T-helper 2 cell (primary cell): ENCODE measurements around the gene POLRMT.

Experiments used
- DNase-seq, 5 experiments: peaks; one replicate each; pipeline versions ENCODE4 v3.0.0 to v3.0.0-alpha.2; 2012 to 2022

The POLRMT gene

DNA sequence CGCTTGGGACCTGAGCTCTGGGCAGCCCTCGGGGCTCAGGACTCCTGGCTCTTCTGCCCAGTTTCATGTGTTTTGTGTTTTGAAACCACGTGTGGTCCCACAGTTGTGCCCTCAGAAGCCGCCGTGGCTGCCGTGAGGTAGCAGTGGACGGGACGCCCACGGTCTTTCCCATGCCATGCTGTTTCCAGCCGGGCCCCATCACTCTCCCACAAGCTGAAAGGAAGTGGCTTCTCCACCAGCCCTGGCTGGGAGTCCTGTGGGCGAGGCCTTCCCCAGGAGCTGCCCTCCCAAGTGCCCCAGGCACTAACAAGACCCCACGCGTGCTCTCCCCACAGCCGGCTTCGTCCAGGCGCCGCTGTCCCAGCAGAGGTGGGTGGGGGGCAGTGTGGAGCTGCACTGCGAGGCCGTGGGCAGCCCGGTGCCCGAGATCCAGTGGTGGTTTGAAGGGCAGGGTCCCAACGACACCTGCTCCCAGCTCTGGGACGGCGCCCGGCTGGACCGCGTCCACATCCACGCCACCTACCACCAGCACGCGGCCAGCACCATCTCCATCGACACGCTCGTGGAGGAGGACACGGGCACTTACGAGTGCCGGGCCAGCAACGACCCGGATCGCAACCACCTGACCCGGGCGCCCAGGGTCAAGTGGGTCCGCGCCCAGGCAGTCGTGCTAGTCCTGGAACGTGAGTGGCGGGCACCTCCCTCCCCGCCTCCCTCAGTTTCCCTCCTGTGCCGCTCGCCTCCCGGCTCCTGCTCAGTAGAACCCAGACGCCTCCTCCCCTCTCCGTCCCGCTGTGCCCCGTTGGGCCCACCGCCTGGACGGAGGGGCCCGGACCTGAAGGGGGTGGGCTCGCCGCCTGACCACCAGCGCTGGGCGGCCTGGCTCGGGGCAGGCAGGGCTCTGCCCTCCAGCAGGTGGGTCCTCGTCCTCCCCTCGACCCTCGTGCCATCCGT is 55.6 kb downstream of the POLRMT start:
- no peak for DNase-seq

DNA sequence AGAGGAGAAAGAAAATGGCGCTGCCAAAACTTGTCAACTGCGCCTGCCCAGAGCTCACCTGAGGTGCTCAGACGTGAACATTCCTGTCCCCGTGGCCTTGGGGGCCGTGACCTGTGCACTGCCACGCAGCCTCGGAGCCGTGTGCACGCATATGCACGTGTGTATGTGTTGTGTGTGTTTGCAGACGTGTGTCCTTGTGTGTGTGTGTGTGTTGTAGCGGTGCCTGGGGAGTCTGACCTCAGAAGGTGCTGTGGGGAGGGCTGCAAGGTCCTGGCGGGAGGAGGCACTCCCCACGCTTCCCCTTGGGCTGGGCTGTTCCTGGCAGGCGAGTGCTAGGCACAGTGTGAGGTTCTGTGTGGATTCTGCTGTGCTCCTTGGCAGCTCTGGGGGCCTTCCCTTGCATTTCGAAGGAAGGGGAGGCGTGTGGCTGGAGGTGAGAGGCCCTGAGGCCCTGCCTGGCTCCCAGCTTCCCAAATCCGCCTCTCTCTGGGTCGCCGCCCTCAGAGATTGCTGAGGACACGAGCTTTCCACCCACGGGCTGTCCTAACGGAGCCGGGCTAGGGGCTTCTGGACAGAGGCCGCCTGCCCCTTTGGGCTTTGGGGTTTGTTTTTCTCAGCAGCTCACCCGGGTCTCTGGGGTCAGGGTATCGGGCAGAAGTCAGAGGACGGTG is 56.4 kb downstream of the POLRMT start:
- no peak for DNase-seq

DNA sequence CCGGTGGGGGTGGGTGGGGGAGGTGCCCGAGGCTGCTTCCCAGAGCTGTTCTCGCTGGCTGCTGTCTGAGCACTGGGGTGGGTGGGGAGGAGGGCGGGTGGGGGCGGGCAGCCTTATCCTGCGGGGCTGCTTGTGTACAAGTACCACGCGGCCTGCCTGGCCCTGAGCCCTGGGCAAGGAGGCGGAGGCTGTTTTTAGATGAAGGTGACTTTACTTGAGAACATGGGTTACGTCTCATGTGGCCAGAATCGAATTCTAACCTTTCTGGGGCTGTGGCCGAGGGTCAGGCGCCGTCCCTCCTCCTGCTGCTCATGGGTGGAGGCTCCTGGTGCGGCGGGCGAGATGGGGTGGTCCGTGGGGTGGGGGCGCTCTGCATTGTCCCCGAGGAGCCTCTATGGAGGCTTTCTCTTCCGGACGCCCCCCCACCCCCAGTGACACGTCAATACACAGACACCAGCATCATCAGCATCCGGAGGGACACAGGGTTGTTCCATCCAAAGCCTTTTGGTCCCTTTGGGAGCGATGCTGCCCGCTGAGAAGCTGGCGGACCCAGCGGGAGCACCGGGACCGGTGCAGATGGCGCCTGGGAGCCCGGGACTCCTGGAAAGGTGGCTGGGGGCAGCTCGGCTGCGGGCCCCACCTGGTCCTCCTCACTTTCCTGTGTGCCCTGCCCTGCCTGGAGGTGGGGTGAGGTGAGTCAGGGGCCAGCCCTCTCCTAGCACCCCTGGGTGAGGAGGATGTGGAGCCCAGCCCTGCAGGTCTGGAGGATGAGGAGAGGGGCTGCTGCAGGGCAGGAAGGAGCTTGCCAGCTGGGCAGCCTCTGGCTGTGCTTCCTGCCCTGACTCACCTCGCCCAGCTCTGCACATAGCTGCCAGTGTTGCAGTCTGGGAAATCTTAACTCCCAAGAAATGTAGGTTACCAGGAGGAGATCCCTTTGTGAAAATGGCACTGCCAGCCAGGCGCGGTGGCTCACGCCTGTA is 57.5 kb downstream of the POLRMT start:
- DNase-seq: no peak

DNA sequence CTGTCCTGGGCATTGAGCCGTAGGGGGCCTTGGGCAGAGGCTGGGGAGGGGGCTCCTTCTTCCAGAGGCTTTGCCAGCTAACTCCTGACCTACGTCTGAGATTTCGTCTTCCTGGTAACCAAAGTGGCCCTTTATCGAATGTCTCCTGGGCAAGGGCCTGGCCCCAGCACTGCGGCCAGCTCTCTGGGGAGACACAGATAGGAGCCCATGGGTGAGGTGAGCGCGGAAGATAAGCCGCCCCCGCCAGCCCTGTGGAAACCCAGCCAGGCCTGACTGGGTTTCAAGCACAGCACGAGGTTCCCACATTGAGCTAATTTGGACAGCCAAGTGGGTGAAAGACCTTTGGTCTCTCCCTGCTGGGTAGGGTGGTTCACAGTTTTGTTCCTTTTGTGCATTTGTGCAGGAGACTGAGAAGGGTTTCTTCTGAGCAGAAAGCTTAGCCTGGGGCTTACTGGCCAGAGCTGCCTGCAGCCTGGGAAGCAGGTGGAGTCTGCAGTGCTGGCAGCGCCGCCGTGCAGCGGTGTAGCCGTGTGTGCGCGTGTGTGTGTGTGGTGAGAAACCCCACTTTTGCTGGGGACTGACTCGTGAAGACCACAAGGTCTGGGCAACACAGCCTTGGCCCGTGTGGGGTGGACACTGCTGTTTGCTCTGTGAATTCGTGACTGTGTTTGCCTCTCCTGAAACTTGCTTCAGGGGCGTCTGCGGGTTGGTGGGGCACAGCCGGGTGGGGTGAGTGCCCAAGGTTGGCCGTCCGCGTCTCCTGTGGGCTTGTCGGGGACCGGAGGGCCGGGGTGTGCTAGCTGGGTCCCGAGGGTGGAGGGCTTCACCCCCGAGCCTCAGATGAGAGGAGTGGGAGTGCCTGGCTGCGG is 58.4 kb downstream of the POLRMT start:
- DNase-seq: peak in 1 of 5 experiments; percentile 25

DNA sequence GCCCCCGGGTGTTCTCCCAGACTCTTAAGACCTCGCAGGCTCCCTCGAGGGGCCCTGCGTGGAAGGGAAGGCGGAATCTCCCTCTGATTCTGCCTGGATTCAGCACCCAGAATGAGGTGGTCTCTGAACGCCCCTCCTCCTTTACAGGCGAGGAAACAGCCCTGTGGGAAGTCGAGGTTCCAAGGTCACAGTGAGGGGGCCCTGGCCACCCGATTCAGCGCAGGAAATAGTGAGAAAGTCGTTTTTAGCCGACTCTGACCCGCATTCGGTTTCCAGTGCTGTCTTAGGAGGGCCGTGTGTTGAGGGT is 59.9 kb downstream of the POLRMT start:
- no peak for DNase-seq

DNA sequence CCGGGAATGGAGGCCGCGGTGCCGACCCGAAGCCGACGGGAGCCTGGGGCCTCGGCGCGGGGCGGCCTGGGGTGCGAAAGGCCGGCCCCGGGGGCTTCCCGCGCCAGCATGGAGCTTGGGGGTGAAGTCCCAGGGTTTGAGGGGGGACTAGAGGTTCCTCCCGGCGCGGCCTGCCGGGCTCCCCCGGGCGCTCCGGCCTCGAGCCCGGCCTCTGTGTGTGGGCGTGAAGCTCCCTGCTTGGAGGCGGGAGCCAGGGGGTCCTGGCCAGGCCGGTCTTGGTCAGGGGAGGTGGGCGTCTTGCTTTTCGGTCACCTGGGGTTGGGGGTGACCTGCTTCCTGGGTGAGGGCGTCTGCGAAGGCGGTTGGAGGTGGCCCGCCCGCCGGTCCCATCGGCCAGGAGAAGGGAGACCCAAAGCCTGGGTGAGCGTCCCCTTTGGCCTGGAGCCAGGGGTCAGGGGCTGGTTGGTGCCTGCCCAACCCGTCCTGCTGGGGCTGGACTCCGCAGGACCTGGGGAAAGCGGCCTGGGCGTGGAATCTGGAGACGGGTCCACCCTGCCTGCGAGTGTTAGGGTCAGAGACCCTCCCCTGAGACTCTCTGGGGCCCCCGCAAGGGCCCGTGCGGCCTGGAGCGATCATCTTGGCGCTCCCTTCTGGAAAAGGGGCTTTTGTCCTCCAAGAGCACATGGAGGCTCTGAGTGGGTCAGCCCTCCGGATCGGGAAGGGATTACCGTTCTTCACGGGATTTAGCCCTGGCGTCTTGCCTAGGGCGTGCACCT is 60.4 kb downstream of the POLRMT start:
- DNase-seq: peak in 1 of 5 experiments; percentile 29

DNA sequence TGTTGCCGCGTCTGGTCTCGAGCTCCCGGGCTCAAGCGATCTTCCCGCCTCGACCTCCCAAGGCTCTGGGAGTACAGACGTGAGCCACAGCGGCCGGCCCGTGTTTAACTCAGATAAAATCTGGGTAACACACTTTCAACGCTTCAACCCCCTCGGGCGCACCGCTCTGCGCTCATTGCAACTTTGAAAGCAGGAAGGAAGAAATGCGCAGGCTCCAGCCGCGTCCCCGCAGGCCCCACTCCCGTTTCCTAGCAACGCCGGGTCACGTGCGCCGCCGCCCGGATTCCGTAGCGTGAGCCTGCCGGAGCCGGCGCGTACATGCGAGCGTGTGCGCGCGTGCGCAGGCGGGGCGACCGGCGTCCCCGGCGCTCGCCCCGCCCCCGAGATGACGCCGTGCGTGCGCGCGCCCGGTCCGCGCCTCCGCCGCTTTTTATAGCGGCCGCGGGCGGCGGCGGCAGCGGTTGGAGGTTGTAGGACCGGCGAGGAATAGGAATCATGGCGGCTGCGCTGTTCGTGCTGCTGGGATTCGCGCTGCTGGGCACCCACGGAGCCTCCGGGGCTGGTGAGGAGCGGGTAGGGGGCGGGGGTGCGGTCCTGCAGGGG is 61.1 kb downstream of the POLRMT start, which contains the start of gene BSG:
BSG (plus strand) TSS at position 457 of the 603 bp plus-strand sequence; CDS start at position 496, 39 bp downstream.
- peak; percentile 96 to 99 (median 98) for DNase-seq

DNA sequence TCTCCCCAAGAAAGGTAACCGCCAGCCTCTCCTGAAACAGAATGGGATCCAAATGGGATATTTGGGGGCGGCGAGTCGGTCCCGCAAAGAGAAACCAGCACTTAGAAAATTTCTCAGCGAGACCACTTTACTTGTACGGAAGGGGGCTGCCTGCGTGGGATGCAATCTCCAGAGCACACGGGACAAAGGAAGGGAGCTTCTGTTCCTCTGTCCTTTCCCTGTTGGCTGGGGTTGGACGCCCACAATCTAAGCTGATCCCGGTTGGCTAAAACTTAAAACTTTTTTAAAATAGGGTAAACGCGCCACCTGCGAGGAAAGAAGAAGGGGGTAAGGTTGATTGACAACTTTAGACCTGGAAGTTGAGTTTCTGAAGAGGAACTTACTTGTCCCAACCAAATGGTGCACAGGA is 61.8 kb downstream of the POLRMT start:
- DNase-seq: peak in 2 of 5 experiments; percentile 19 to 47

DNA sequence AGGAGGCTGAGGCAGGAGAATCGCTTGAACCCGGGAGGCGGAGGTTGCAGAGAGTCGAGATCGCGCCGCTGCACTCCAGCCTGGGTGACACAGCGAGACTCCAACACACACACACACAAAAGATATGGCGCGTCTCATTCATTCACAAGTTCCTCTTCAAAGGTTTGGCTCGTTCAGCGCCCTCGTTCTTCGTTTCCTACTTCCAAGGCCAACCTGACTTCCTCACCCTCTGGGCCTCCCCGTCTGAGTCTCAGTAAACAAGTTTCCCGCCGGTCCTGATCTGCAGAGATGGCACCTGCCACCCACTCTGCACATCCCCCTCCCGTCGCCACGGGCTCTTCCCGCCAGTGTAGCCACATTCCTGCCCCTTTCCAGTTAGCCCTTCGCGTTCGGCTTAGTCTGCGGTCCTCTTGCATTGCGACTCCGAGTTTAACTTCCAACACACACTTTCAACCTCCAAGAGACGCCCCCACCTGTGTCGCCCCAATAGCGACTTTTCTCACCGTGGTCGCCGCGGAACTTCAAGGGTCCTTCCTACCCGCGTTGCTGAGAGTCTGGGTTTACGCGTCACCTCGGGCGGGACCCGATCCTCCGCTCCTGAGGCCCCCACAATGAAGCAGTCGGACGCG is 62.3 kb downstream of the POLRMT start:
- DNase-seq: peak in 4 of 5 experiments; percentile 15 to 77 (median 66)

DNA sequence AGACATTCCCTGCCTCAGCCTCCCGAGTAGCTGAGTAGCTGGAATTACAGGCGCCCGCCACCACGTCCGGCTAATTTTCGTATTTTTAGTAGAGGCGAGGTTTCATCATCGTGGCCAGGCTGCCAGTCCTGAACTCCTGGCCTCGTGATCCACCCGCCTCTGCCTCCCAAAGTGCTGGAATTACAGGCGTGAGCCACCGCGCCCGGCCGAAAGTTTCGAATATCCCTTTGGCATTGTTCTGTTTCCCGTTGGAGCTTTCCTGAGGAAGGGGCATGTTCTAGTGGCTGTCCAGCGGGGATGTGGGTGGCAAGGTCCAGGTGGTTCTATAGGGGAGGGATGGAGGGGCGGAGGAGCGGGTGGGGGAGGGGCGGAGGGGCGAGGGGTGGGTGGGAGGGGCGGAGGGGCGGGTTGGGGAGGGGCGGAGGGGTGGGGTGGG is 63.1 kb downstream of the POLRMT start:
- DNase-seq: no peak

DNA sequence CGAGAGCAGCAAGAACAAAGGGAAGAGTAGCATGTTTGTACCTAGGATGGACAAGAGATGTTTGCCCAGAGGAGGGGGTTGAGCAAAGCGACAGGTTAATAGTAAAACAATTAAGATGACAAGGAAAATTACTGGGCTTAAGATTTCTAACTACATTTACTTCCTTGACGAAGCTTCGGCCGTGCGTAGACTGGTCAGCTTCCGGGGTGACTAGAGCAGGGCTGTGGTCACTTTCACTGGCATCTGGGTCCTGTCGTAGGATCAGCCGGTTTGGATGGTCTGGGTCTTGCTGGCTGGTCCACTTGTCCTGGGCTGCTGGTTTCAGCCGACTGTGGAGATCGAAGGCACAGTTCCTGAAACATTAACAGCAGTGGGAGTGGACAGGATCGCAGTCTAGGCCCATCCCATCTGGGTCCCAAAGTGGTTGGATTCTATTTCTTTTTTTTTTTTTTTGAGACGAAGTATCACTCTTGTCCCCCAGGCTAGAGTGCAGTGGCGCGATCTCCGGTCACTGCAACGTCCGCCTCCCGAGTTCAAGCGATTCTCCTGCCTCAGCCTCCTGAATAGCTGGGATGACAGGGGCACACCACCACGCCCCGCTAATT is 65.9 kb downstream of the POLRMT start:
- no peak for DNase-seq
